ENCODE results near the gene KLHL18.
"Not testable (repeated sequence)": the region's sequence is repeated elsewhere in the genome, so short reads cannot be mapped to it uniquely, and the experiment has no call there.

The KLHL18 gene

DNA sequence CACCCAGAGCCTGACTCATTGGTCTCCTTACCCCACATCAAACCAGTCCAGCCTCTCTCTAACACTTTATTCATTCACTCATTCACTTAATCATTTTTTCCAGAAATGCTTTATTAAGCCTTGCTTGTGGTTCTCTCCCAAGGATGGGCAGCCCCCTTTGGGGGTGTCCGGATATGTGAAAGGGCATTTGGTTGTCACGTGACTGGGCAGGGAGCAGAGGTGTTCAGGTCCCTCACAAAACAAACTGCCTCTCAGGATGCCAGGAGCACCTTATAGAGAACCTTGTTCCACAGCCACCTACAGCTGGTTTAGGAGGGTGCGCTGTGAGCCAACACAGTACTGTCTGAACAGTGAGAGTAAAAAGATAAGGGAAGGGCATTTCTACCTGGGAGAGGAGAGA lies 72.3 kb downstream of the KLHL18 start:
- TF ChIP-seq, protein P1, sequence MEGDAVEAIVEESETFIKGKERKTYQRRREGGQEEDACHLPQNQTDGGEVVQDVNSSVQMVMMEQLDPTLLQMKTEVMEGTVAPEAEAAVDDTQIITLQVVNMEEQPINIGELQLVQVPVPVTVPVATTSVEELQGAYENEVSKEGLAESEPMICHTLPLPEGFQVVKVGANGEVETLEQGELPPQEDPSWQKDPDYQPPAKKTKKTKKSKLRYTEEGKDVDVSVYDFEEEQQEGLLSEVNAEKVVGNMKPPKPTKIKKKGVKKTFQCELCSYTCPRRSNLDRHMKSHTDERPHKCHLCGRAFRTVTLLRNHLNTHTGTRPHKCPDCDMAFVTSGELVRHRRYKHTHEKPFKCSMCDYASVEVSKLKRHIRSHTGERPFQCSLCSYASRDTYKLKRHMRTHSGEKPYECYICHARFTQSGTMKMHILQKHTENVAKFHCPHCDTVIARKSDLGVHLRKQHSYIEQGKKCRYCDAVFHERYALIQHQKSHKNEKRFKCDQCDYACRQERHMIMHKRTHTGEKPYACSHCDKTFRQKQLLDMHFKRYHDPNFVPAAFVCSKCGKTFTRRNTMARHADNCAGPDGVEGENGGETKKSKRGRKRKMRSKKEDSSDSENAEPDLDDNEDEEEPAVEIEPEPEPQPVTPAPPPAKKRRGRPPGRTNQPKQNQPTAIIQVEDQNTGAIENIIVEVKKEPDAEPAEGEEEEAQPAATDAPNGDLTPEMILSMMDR (conservative IDR thresholded peaks at IDR 0.05; ENCODE audit: low read depth) = no peak
- POLR2A ChIA-PET (ENCODE audit: low non-redundant PET) = no interaction called here
- DNase-seq (ENCODE audit: low spot score) = no peak
- CTCF ChIA-PET = no interaction called here
- H3K27ac ChIP-seq = no peak overlapping the region

DNA sequence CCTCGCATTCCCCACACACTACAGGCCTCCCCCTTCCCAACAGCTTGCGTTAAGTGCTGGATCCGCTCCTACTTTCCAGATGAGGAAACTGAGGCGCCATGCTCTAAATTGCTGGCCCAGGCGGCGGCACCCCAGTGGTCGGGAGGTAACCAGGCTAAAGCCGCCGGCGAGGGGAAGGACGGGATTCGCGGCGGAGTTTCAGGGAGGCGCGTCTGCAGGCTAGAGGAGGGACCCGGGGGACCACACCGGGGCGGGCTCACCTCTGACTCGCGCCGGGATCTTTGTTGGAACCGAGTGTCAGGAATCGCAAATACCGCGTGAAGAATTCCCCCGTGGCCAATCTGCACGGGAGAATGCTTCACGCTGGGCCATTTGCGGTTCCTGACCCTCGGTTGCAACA lies 73.5 kb downstream of the KLHL18 start:
- no peak overlapping the region for H3K27ac ChIP-seq
- POLR2A ChIA-PET (ENCODE audit: low non-redundant PET) = no interaction called here
- no peak for DNase-seq (ENCODE audit: low spot score)
- CTCF ChIA-PET = no interaction called here
- TF ChIP-seq, protein P1 (conservative IDR thresholded peaks at IDR 0.05; ENCODE audit: low read depth) = no peak

DNA sequence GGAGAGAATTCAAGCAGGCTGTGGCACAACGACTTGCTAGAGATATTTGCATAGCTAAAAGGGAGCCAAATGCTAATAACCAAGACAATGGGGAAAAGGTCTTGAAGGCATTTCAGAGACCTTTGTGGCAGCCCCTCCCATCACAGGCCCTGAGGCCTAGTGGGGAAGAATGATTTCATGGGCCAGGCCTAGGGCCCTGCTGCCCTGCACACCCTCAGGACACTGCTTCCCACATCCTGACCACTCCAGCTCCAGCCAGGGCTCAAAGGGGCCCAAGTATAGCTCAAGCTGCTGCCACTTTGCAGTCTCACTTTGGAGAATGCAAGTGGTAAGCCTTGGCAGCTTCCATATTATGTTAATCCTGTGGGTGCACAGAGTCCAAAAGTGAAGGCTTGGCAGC lies 76.6 kb downstream of the KLHL18 start:
- H3K27ac ChIP-seq = no peak overlapping the region
- ChIA-PET CTCF (interaction anchor here (0.6 to 0.7 kb wide), 2 partner anchors 245 to 318 kb away, joined by 3 to 5 read pairs; no protein-coding TSS in a partner anchor), POLR2A (ENCODE audit: low non-redundant PET) (no interaction called here)
- TF ChIP-seq, protein P1 (conservative IDR thresholded peaks at IDR 0.05; ENCODE audit: low read depth) = no peak
- DNase-seq (ENCODE audit: low spot score) = no peak

DNA sequence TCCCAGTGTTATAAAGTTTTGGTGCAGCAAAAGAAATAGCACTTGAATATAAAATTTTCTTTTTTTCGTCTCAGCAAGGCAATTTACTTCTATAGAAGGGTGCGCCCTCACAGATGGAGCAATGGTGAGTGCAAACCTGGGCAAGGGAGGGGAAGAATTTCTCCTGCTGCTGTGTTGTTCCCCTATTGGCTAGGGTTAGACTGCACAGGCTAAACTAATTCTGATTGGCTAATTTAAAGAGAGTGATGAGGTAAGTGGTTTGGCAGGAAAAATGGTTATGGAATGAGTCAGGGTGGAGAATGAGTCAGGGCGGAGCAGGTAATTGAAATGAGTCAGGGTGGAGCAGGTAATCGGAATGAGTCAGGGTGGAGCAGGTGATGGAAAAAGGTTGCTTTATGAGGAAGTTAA lies 77.4 kb downstream of the KLHL18 start:
- H3K27ac ChIP-seq; DNase-seq (ENCODE audit: low spot score); CTCF ChIA-PET; POLR2A ChIA-PET (ENCODE audit: low non-redundant PET): not testable (repeated sequence)

DNA sequence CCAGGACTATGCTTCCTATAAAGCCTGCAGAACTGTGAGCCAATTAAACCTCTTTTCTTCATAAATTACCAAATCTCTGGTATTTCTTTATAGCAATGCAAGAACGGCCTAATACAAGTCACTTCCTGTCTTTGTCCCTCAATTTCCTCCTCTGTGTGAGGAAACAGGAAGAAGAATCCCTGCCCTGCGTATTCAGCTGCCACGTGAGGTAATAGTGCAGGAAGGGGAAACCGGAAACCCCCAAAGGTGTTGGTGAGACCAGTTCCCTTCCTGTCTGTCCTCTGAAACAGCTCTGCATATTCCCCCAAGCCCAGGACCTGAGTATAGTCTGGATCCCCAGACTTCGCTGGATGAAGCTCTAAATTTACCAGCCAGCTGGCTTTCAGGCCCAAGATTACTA lies 80.0 kb downstream of the KLHL18 start:
- CTCF ChIA-PET = interaction anchor here (0.6 kb wide), 1 partner anchor 392 kb away, joined by 4 read pairs; no protein-coding TSS in a partner anchor
- POLR2A ChIA-PET (ENCODE audit: low non-redundant PET) = no interaction called here

DNA sequence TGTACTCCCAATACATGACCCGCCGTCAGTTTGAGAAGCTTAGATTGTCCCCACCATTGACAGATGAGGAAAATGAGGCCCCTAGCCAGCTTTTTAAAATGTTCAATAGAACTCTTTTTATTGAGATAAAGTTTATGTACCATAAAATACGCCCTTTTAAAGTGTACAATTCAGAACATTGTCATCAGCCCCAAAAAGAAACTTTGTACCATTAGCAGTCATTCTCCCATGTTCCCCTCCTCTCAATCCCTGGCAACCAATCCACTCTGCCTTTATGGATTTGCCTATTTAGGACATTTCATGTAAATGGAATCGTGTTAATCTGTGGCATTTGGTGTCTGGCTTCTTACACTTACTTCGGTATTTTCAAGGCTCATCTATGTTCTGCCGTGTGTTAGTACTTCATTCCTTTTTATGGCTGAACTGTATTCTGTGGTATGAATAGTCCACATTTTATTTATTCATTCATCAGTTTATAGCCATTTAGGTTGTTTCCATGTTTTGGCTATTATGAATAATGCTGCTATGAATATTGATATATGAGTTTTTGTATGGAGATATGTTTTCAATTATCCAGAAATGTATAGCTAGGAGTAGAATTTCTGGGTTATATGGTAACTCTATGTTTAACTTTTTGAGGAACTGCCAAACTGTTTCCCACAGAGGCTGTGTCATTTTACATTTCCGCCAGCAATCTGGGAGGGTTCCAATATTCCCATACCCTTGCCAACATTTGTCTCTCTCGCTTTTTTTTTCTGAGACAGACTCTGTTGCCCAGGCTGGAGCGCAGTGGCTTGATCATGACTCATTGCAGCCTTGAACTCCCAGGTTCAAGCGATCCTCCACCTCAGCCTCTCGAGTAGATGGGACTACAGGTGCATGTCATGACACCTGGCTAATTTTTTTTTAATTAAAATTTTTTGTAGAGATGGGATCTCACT lies 82.7 kb downstream of the KLHL18 start:
- DNase-seq (ENCODE audit: low spot score) = no peak
- no peak overlapping the region for H3K27ac ChIP-seq
- ChIA-PET CTCF (interaction anchor here (0.6 kb wide), 2 partner anchors 51 to 201 kb away, joined by 3 to 7 read pairs; no protein-coding TSS in a partner anchor), POLR2A (ENCODE audit: low non-redundant PET) (no interaction called here)
- TF ChIP-seq, protein P1 (conservative IDR thresholded peaks at IDR 0.05; ENCODE audit: low read depth) = no peak

More for the DNA sequence above, 80.0 kb downstream of the KLHL18 start:
- TF ChIP-seq, protein P1 (conservative IDR thresholded peaks at IDR 0.05; ENCODE audit: low read depth) = no peak
- no peak for DNase-seq (ENCODE audit: low spot score)
- H3K27ac ChIP-seq = no peak overlapping the region

DNA sequence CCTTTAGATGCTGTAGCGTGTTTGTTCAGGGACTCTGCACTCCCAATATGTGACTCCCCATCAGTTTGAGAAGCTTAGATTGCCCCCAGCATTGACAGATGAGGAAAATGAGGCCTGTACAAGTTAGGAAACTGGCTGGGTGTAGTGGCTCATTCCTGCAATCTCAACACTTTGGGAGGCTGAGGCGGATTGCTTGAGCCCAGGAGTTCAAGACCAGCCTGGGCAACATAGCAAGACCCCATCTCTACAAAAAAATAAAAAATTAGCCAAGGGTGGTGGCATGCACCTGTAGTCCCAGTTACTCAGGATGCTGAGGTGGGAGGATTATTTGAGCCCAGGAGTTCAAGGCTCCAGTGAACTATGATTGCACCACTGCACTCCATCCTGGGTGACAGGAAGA lies 84.1 kb downstream of the KLHL18 start:
- POLR2A ChIA-PET (ENCODE audit: low non-redundant PET) = no interaction called here
- no peak for DNase-seq (ENCODE audit: low spot score)
- TF ChIP-seq, protein P1 (conservative IDR thresholded peaks at IDR 0.05; ENCODE audit: low read depth) = no peak
- CTCF ChIA-PET = no interaction called here
- no peak overlapping the region for H3K27ac ChIP-seq
